Lower lobe of right lung (tissue), 2 donors: ENCODE measurements around the gene S100PBP. TPM values are rescaled to one million over a fixed set of nuclear protein-coding genes. Genes with fewer than 3 reads are reported as not detected.
A peak's percentile ranks its signal among the peaks of the same experiment; 100 is the strongest.

Source experiments
- ATAC-seq, 2 donors: fragments of 200-7000 bp; cut with Tn5 transposase; one replicate each; pipeline ENCODE4 v1.9.1; 2020 to 2022; ENCODE audit warnings: mild to moderate bottlenecking in 2 of 2, moderate library complexity in 2 of 2
- DNase-seq: peaks from one replicate; pipeline ENCODE4 v3.0.0-alpha.2; 2020
- H3K27ac ChIP-seq: fragments of 200-600 bp; one replicate; pipeline ENCODE4 v1.8.0; 2022
- H3K27me3 ChIP-seq: fragments of 200-600 bp; one replicate; pipeline ENCODE4 v1.8.0; 2022; ENCODE audit warnings: low read depth
- H3K36me3 ChIP-seq: fragments of 200-600 bp; one replicate; pipeline ENCODE4 v1.8.0; 2022; ENCODE audit warnings: mild to moderate bottlenecking
- H3K4me1 ChIP-seq: fragments of 200-600 bp; one replicate; pipeline ENCODE4 v1.8.0; 2022
- H3K4me3 ChIP-seq: fragments of 200-600 bp; one replicate; pipeline ENCODE4 v1.8.0; 2022; ENCODE audit warnings: mild to moderate bottlenecking
- H3K9me3 ChIP-seq: fragments of 200-600 bp; one replicate; pipeline ENCODE4 v1.8.0; 2022
- intact Hi-C: fragments of 100-400 bp; cut with DNase I; formaldehyde crosslinking; loops from one replicate; pipeline ENCODE4 v1.11.0; 2022
- total RNA-seq: library from RNA; stranded (reverse); fragmentation: NEBNext Ultra II Directional; extraction: Animal tissue kit (Norgen Biotek cat#: 25700); gene quantifications from one replicate; pipeline ENCODE4 v1.2.1, GENCODE V29; 2021
- TF ChIP-seq, protein P1 (sequence below): fragments of 200-600 bp; IDR thresholded peaks from one replicate; pipeline ENCODE4 v1.8.0; 2022; ENCODE audit warnings: antibody characterized with exemption, mild to moderate bottlenecking
- donor health status: DM: no; HTN: yes; CAD: no; lungs with severe emphysema.

Gene S100PBP
- total RNA-seq, 1 donor from 2014 or later: 37.5 TPM

DNA sequence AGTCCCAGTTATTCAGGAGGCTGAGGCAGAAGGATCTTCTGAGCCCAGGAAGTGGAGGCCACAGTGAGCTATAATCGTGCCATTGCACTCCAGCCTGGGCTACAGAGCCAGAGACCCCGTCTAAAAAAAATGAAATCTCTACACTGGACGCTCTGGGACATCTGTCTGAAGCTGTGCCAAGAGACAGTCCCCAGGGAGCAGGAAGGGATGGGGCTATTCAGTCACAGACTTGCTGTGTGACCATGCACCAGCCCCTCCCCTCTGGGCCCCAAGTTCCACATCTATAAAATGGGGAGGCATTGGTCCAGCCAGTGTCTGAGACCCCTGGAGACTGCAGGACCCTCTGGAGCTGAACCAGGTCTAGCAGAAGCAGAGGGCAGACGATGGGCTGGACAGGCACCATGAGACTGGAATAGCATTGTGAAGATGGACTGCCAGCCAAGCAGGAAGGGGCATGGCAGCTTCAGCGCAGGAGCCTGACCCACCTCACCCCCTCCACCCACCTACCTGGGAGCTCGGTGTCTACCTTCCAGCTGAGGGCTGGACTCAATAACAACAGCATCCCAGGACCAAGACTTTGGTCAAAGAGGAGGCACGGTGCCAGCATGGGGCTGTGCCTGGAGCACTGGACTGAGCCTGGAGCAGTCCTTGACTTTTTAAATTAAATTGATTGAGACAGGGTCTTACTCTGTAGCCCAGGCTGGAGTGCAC lies 82.3 kb downstream of the S100PBP start:
- H3K27ac ChIP-seq: no peak overlapping the region
- peaks cover 7% of the 10 kb centered on the region for H3K4me1 ChIP-seq
- intact Hi-C loops: no loop called here
- no peak for DNase-seq
- no peak for ATAC-seq
- H3K36me3 ChIP-seq: no peaks in the 10 kb centered on the region
- TF ChIP-seq, protein P1, sequence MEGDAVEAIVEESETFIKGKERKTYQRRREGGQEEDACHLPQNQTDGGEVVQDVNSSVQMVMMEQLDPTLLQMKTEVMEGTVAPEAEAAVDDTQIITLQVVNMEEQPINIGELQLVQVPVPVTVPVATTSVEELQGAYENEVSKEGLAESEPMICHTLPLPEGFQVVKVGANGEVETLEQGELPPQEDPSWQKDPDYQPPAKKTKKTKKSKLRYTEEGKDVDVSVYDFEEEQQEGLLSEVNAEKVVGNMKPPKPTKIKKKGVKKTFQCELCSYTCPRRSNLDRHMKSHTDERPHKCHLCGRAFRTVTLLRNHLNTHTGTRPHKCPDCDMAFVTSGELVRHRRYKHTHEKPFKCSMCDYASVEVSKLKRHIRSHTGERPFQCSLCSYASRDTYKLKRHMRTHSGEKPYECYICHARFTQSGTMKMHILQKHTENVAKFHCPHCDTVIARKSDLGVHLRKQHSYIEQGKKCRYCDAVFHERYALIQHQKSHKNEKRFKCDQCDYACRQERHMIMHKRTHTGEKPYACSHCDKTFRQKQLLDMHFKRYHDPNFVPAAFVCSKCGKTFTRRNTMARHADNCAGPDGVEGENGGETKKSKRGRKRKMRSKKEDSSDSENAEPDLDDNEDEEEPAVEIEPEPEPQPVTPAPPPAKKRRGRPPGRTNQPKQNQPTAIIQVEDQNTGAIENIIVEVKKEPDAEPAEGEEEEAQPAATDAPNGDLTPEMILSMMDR: no peak
- no peak overlapping the region for H3K4me3 ChIP-seq
- H3K9me3 ChIP-seq: no peaks in the 10 kb centered on the region
- H3K27me3 ChIP-seq: peaks cover 20% of the 10 kb centered on the region

DNA sequence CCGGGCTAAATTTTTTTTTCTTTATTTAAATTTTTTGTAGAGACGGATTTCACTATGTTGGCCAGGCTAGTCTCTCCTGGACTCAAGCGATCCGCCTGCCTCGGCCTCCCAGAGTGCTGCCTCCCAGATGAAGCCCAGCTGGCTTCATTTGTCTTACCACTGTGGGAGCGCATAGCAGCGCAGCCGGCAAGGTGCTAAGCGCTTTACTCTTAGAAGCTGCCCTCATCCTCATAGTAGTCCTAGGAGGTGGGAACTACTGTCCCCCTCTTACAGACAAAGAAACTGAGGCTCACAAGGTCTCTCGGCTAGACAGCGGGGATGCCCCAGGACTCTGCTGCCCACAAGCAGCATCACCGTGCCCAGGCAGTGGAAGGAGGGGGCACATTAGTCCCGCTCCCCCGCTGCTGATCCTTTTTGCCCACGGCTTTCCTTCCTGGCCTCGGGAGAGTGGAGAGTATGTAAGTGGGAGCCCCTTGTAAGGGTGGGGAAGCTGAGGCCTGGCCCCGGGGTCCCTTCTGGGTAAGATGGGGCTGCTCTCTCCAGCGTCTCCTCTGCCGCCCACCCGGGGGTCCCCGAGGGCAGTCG lies 83.0 kb downstream of the S100PBP start:
- Histone ChIP-seq H3K9me3 (no peaks in the 10 kb centered on the region), H3K4me1 (peaks cover 7% of the 10 kb centered on the region), H3K36me3 (no peaks in the 10 kb centered on the region), H3K4me3 (peak overlapping the region; percentile 69), H3K27me3 (peaks cover 19% of the 10 kb centered on the region), H3K27ac (peak overlapping the region; percentile 11)
- ATAC-seq (peak in 1 of 2 donors; percentile 13), DNase-seq (no peak)
- intact Hi-C loops: no loop called here
- TF ChIP-seq, protein P1: no peak

DNA sequence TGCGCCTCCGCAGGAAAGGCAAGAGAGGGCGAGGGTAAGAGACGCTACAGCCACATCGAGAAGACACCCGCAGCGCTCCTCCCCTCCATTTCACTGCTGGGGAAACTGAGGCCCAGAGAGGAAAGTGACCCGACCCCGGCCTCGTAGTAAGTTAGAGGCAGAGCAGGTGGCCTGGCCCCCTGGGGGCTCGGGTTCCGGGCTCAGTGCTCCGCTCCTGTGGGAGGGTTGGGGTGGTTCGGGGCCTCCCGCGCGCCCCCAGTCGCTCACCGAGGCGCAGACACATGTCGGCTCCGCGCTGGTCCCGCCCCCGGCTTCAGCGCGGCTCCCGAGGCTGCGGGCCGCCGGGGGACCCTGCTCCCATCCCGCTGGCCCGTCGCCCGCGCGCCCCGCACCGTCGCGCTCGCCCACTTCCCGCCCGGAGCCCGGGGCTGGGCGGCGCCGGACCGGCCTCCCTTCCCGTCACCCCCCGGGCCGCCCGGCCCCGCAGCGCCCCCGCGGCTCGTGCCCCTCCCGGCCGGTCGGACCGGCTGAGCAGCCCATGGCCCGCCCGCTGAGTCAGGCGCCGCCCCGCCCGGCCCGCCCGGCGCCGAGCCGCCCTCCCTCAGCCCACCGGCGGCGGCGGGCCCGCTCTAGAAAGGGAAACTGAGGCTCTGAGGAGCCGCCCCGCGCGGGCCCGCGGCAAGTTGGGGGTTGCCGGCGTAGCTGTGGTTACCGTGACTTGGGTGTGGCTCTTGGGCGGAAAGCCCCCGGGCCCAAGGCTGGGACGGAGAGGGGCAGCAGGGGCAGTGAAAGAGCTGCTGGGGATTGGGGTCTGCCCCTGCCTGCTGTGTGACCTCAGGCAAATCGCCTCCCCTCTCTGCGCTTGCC lies 83.7 kb downstream of the S100PBP start, which contains the start of gene TMEM54:
Gene TMEM54, minus strand, starts transcription at position 434 of the 867 bp plus-strand sequence. Its CDS starts 151 bp downstream, at position 283.
- Histone ChIP-seq H3K27ac (peak within 1 kb of the TSS; percentile 11), H3K36me3 (no peaks in the 10 kb centered on the region), H3K4me1 (peaks cover 7% of the 10 kb centered on the region), H3K9me3 (no peaks in the 10 kb centered on the region), H3K4me3 (peak within 1 kb of the TSS; percentile 69), H3K27me3 (peaks cover 19% of the 10 kb centered on the region)
- TF ChIP-seq, protein P1: no peak
- peak; percentile 69 for DNase-seq
- ATAC-seq: peak; percentile 91 to 95
- intact Hi-C loops: no loop called here

DNA sequence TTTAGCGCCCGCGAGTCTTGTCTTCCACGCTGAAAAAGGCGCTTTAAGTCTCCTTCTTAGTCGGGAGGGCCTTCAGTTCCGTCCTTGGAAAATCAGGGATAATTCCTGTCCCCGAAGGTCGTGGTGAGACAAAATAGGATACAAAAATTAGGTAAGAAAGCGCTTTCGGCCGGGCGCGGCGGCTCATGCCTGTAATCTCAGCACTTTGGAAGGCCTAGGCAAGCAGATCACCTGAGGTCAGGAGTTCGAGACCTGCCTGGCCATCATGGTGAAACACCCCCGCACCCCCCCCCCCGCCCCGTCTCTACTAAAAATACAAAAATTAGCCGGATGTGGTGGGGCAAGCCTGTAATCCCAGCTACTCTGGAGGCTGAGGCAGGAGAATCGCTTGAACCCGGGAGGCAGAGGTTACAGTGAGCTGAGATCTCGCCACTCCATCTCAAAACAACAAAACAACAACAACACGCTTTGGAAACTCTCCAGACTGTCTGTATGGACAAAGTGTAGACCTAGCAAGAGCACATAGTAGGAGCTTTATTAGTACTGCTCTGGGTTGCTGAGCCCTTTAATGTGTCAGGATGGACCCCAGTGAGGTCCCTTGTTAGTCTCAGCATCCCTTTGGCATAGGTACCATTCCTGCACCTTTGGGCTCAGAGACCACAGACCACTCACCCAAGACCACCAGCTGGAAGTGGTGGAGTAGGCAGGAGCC lies 84.5 kb downstream of the S100PBP start:
- no peaks in the 10 kb centered on the region for H3K36me3 ChIP-seq
- no peaks in the 10 kb centered on the region for H3K9me3 ChIP-seq
- ATAC-seq: no peak
- DNase-seq: no peak
- intact Hi-C loops: no loop called here
- TF ChIP-seq, protein P1: no peak
- H3K4me1 ChIP-seq: peaks cover 7% of the 10 kb centered on the region
- no peak overlapping the region for H3K27ac ChIP-seq
- peak overlapping the region; percentile 69 for H3K4me3 ChIP-seq
- peaks cover 19% of the 10 kb centered on the region for H3K27me3 ChIP-seq

DNA sequence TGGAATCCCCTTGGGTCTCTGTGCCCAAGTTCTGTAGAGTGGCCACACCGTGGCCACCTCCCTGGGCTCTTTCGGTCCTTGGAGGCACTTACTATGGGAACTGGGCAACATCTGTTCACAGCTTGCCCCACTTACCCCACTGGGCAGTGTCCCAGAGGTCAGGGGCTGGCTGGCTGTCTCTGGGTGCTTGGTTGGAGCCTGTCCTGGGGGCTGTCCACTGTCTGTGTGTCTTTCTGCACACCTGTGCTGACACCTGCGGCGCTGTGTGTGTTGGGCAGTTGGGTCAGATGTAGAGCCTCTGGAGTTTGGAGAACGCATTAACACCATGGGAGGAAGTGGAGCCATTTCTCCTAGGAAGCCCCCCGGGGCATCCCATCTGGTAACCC lies 85.1 kb downstream of the S100PBP start:
- Histone ChIP-seq H3K4me1 (peaks cover 7% of the 10 kb centered on the region), H3K27me3 (peaks cover 19% of the 10 kb centered on the region), H3K4me3 (no peak overlapping the region), H3K9me3 (no peaks in the 10 kb centered on the region), H3K36me3 (no peaks in the 10 kb centered on the region), H3K27ac (no peak overlapping the region)
- ATAC-seq (no peak), DNase-seq (no peak)
- intact Hi-C loops: no loop called here
- TF ChIP-seq, protein P1: no peak
